ENCODE measurements around the gene TPM4. TPM values are rescaled to one million over a fixed set of nuclear protein-coding genes. Genes with fewer than 3 reads are reported as not detected.
A peak's percentile ranks its signal among the peaks of the same experiment; 100 is the strongest.

Gene TPM4
- total and polyA plus RNA-seq, 2 of the 8 experiments (the other 6 are each of a cell fraction or from before 2014, with no cell fraction given), result 160 to 359 TPM

- Histone ChIP-seq H3K23me2 (ENCODE audit: low read depth, low read length) (peaks cover 3% of the 10 kb centered on the region; the same call in 1 of the 2 replicates), H3K9me3 (ENCODE audit: insufficient read depth in 2 of 2, low read depth in 1 of 2, low read length in 1 of 2) (no peaks in the 10 kb centered on the region), H2BK12ac (ENCODE audit: low read depth, low read length) (peak overlapping the region; percentile 60; the same call in 1 of the 2 replicates), H2BK20ac (ENCODE audit: low read length) (no peak overlapping the region), H2BK5ac (ENCODE audit: low read depth, low read length) (0 out of 2 replicates have a peak overlapping the region, but pooled peaks have one; percentile 52), H3K4me2 (ENCODE audit: insufficient read depth in 1 of 2, low read depth in 2 of 2, low read length in 2 of 2) (no peak overlapping the region), H3K18ac (ENCODE audit: extremely low read depth, low read length) (no peak overlapping the region), H3K27me3 (replicated peaks in 1 of 4; ENCODE audit: control insufficient read depth in 3 of 4, extremely low read depth in 1 of 4, insufficient read depth in 3 of 4, low read length in 3 of 4) (no peaks in the 10 kb centered on the region), H2BK120ac (replicated peaks; ENCODE audit: low read depth, low read length) (no peak overlapping the region), H2BK15ac (ENCODE audit: low read length) (0 out of 2 replicates have a peak overlapping the region, but pooled peaks have one; percentile 31), H3K23ac (ENCODE audit: insufficient read length) (no peak overlapping the region), H3K4me3 (ENCODE audit: extremely low read depth in 1 of 4, insufficient read depth in 2 of 4, low read depth in 3 of 4, low read length in 4 of 4) (no peak overlapping the region), H3K27ac (ENCODE audit: low read depth, low read length) (no peak overlapping the region), H4K91ac (replicated peaks; ENCODE audit: insufficient read length, low read length) (peak overlapping the region; percentile 85), H3K9ac (replicated peaks in 1 of 4; ENCODE audit: extremely low read depth in 1 of 4, low read depth in 3 of 4, low read length in 3 of 4) (no peak overlapping the region), H3K79me1 (ENCODE audit: low read depth, low read length) (no peaks in the 10 kb centered on the region), H3K14ac (ENCODE audit: insufficient read length) (no peak overlapping the region), H3K79me2 (ENCODE audit: control insufficient read depth in 1 of 2, insufficient read depth in 2 of 2, low read length in 2 of 2) (no peaks in the 10 kb centered on the region), H3K36me3 (ENCODE audit: control insufficient read depth in 2 of 4, insufficient read depth in 4 of 4, low read length in 3 of 4) (no peaks in the 10 kb centered on the region), H2AFZ (ENCODE audit: low read length) (no peak overlapping the region), H2AK5ac (ENCODE audit: low read depth, low read length) (no peak overlapping the region), H4K8ac (ENCODE audit: extremely low read depth, insufficient read depth, low read length) (peak overlapping the region; percentile 4; the same call in 1 of the 2 replicates), H3K56ac (replicated peaks; ENCODE audit: insufficient read length, low read depth, low read length) (no peak overlapping the region), H4K5ac (ENCODE audit: insufficient read length, low read depth, low read length) (no peak overlapping the region), H3K4ac (replicated peaks; ENCODE audit: insufficient read length, low read depth, low read length) (no peak overlapping the region), H3K4me1 (replicated peaks in 1 of 4; ENCODE audit: control insufficient read depth in 3 of 4, insufficient read depth in 4 of 4, low read length in 3 of 4) (peaks cover 0 to 5% (median 1%) of the 10 kb centered on the region in 4 experiments; a peak in 2 of 7 replicates), H4K20me1 (replicated peaks in 1 of 2; ENCODE audit: control insufficient read depth in 1 of 2, insufficient read depth in 2 of 2, low read length in 2 of 2) (no peaks in the 10 kb centered on the region)
- ChIA-PET POLR2A (ENCODE audit: partially characterized antibody) (interaction anchor here (1.1 to 3.5 kb wide), 7 partner anchors 9 to 70 kb away, joined by 3 to 22 read pairs (median 4); partner anchors contain the start of gene TPM4), CTCF (ENCODE audit: partially characterized antibody) (interaction anchor here (0.6 to 1.7 kb wide), 6 partner anchors 11 to 678 kb away, joined by 3 to 7 read pairs (median 4); partner anchors contain the start of gene FAM32A)
- FAIRE-seq (no peak), DNase-seq (ENCODE audit: low read depth in 1 of 2, low spot score in 2 of 2) (no peak)
- 71% methylated on average over 1 of the region's 1 CpG; no CpG with 5 or more reads in 1 of the 2 experiments for WGBS, 2 experiments (ENCODE audit: extremely low coverage in 1 of 2, insufficient coverage in 1 of 2, insufficient read length in 1 of 2, insufficient replicate concordance in 2 of 2, low coverage in 1 of 2, low lambda C conversion rate in 2 of 2, missing lambda C conversion rate in 1 of 2)
- TF ChIP-seq RAD21 (IDR thresholded peaks at IDR 0.05 in 1 of 2, conservative IDR thresholded peaks at IDR 0.05 in 1 of 2; ENCODE audit: low read depth in 2 of 2, low read length in 2 of 2) (no peak), TBP (IDR thresholded peaks at IDR 0.05; ENCODE audit: low read depth, low read length) (no peak), YY1 (IDR thresholded peaks at IDR 0.05; ENCODE audit: low read depth, low read length) (no peak), TCF12 (IDR thresholded peaks at IDR 0.05; ENCODE audit: low read depth, low read length) (no peak), SIRT6 (IDR thresholded peaks at IDR 0.05; ENCODE audit: low read length) (no peak), SP4 (IDR thresholded peaks at IDR 0.05; ENCODE audit: low read length) (no peak), E2F6 (IDR thresholded peaks at IDR 0.05) (no peak), SUZ12 (IDR thresholded peaks at IDR 0.05; ENCODE audit: low read length) (no peak), SP1 (IDR thresholded peaks at IDR 0.05; ENCODE audit: low read depth, low read length) (no peak), CTBP2 (IDR thresholded peaks at IDR 0.05; ENCODE audit: borderline replicate concordance, insufficient read depth, insufficient read length, low read length) (no peak), MAX (IDR thresholded peaks at IDR 0.05) (no peak), HDAC6 (IDR thresholded peaks at IDR 0.05; ENCODE audit: low read depth, low read length) (no peak)
Measured at GRCh38 chr19:16144216-16144581, 67.9 kb downstream of the TPM4 start.
